HG03159 (cell line): ENCODE data around the gene ACOXL.
"Not testable (repeated sequence)": the region's sequence is repeated elsewhere in the genome, so short reads cannot be mapped to it uniquely, and the experiment has no call there.

Experiments used
- ATAC-seq: cut with Tn5 transposase; IDR thresholded peaks from one replicate; pipeline ENCODE4 v1.9.1; 2021; ENCODE audit warnings: mild to moderate bottlenecking, moderate library complexity; ENCODE audit not compliant: unreplicated experiment

ACOXL gene

GRCh38 chr2:111049792-111050640, 317.6 kb downstream of the ACOXL start:
- peak; percentile 53 for ATAC-seq

GRCh38 chr2:111050701-111051376, 318.5 kb downstream of the ACOXL start:
- no peak for ATAC-seq

- no peak for ATAC-seq
These were observed 320.2 kb downstream of the ACOXL start for GRCh38 chr2:111052621-111053020.

- ATAC-seq = no peak
These were observed 320.9 kb downstream of the ACOXL start for GRCh38 chr2:111053266-111053665.

- no peak for ATAC-seq
These were observed 321.6 kb downstream of the ACOXL start for GRCh38 chr2:111053825-111054515.

GRCh38 chr2:111054791-111055691, 322.7 kb downstream of the ACOXL start:
- peak; percentile 66 for ATAC-seq

GRCh38 chr2:111055735-111056134, 323.4 kb downstream of the ACOXL start:
- no peak for ATAC-seq

GRCh38 chr2:111057045-111057444, 324.7 kb downstream of the ACOXL start:
- no peak for ATAC-seq

GRCh38 chr2:111057721-111058120, 325.3 kb downstream of the ACOXL start:
- no peak for ATAC-seq

GRCh38 chr2:111058264-111058663, 325.9 kb downstream of the ACOXL start:
- no peak for ATAC-seq

GRCh38 chr2:111061191-111061590, 328.8 kb downstream of the ACOXL start:
- ATAC-seq = no peak

- no peak for ATAC-seq
These were observed 330.0 kb downstream of the ACOXL start for GRCh38 chr2:111062417-111062816.

- ATAC-seq = no peak
These were observed 333.8 kb downstream of the ACOXL start for GRCh38 chr2:111066062-111066593.

- ATAC-seq = no peak
These were observed 336.2 kb downstream of the ACOXL start for GRCh38 chr2:111068435-111069058.

GRCh38 chr2:111069722-111070121, 337.3 kb downstream of the ACOXL start:
- ATAC-seq = no peak

GRCh38 chr2:111071600-111072171, 339.3 kb downstream of the ACOXL start:
- no peak for ATAC-seq

GRCh38 chr2:111072220-111072871, 340.0 kb downstream of the ACOXL start:
- no peak for ATAC-seq

- ATAC-seq = not testable (repeated sequence)
These were observed 350.3 kb downstream of the ACOXL start for GRCh38 chr2:111082659-111083058.

GRCh38 chr2:111091811-111092211, 359.4 kb downstream of the ACOXL start:
- ATAC-seq = no peak
